HG03520 (cell line): ENCODE measurements around the gene PPP2R2D.

Experiments used
- ATAC-seq: cut with Tn5 transposase; IDR thresholded peaks from one replicate; pipeline ENCODE4 v1.9.1; 2021; ENCODE audit warnings: mild to moderate bottlenecking, moderate library complexity; ENCODE audit not compliant: unreplicated experiment

PPP2R2D gene

DNA sequence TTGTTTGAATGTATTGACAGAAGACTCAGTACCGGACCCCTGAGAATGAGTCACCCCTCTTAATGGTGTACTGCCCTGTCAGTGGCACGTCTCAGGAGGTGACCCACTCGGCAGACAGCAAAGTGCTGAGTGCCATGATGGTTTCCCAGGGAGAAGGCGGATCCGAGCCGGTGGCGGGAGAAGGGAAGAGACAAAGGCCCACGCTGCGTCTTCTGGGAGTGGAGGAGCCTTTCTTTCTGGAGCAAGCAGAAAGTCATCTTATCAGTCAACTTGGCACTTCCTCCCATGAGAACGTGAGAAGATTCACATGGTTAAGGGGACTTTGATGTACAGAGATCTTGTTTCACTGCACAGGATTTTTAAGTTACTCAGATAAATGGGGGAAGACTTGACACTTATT is 14.6 kb upstream of the PPP2R2D start:
- ATAC-seq: no peak

DNA sequence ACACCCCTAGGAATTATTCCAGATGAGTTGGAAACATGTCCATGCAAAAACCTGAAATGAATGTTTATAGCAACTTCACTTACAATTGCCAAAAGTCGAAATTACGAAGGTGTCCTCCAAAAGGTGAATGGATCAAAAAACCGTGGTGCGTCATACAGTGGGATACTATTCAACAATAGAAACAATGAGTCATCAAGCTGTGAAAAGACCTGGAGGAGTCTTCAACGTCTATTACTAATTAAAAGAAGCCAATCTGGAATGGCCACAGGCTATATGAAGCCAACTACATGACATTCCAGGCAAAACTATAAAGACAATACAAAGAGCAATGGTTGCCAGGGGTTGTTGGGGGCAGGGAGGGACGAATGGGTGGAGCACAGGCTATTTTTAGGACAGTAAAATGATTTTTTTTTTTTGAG is 12.6 kb upstream of the PPP2R2D start:
- ATAC-seq: no peak

DNA sequence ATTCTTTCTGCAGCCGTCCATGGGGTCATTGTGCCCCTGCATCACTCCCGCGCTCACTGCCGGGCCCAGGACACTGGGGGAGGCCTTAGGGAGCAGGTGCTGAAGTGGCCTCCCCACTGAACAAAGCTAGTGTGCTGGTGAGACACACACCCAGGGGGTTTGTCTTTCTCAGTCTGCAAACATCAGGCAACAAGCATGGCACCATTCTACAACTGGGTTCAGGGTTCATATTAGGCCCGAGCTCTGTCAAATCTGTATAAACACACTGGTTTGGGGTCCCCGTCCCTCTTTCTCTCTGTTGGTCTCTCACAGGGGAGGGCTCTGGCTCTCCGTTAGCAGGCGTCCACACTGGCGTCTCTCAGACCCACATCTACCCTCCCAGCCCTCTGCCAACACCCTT is 11.1 kb upstream of the PPP2R2D start:
- no peak for ATAC-seq

DNA sequence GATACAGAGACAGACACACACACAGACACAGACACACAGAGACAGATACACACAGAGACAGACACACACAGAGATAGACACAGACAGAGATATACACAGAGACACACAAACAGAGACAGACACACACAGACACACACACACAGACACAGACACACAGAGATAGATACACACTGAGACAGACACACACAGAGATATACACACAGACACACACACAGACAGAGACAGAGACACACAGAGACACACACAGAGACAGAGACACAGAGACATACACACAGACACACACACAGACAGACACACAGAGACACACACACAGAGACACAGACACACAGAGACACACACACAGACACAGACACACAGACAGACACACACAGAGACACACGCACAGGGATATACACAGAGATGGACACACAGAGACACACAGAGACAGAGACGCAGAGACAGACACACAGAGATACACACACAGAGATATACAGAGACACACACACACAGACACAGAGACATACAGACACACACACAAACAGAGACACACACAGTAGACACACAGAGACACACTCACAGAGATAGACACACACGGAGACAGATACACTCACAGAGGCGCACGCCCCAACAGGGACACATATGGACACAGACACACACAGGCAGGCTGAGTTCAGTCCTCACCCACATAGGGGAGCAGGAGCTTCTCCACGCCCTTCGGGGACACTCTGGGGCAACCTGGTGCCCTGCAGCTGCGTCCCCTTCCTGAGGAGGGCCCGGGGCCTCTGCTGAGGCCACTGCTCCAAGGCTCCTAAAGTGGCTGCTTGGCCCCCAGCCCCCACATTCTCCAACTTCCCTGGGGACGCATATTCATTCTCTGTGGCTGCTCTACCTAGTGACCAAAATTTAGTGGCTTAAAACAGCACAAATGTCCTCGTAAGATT is 10.3 kb upstream of the PPP2R2D start:
- no peak for ATAC-seq

DNA sequence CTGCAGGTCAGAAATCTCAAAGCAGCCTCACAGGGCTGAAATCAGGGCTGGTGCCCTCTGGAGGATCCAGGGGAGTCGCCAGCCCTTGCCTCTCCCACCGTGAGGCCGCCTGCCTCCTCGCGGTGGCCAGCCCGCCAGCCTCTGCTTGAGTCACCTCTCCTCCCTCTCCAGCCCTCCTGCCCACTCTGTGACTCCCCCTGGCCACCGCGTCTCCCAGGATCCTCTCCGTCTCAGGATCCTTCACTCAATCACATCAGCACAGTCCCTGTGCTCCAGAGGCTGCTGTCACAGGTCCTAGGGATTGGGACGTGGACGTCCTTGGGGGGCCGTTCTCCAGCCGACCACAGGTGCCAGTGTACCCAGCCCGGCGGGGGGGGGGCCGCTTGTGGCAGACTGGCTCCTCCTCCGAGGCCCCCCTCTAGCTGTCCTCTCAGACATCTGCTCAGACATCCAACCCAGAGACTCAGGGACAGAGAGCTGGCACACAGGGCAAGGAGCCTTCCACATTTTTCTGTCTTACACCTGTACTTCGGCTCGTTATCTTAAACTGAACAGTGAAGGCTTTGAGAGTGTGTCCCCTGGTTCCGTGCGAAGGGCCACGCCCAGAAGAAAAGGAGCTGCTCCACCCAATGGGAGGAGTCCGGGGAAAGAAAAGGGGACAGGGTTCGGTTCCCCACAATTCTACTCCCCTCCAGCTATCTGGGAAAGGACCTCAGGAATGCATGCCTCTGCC is 9.4 kb upstream of the PPP2R2D start:
- no peak for ATAC-seq

DNA sequence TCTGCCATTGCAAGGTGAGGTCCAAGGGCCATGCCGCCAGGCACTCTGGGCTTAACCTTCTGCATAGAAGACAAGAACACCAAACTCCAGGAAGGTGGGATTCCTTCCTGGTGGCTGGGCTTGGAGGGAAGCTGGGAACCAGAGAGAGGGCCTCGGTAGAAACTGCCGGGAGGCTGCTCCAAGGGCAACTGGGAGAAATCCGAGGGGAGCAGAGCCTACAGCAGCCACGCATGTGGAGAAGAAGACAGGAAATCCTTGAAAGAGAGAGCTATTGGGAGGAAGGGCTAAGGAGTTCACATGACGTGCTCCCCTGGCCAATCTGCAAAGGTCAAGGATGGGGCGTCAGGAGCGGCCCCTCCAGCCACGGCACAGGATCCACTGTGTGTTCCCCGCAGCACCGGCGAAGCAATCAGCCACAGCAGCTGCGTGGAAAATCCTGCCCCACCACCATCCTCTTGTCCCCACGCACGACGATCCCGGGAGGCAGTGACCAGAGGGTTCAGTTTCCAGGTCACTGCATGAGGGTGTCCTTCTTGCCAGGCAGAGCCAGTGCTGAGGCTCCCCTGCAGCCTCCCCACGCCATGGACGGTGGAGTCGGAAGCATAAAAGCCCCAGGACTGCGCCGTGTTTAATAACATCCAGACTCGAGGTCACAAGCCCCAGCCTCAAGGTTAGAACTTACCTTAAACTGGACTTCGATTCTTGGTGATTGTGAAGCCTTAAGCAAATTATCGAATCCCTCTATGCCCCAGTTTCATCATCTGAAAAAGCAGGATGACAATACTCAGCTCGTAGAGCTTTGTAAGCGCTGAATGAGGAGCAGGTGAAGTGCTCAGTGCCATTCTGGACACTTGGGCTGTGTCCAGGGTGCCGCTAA is 8.6 kb upstream of the PPP2R2D start:
- ATAC-seq: no peak

DNA sequence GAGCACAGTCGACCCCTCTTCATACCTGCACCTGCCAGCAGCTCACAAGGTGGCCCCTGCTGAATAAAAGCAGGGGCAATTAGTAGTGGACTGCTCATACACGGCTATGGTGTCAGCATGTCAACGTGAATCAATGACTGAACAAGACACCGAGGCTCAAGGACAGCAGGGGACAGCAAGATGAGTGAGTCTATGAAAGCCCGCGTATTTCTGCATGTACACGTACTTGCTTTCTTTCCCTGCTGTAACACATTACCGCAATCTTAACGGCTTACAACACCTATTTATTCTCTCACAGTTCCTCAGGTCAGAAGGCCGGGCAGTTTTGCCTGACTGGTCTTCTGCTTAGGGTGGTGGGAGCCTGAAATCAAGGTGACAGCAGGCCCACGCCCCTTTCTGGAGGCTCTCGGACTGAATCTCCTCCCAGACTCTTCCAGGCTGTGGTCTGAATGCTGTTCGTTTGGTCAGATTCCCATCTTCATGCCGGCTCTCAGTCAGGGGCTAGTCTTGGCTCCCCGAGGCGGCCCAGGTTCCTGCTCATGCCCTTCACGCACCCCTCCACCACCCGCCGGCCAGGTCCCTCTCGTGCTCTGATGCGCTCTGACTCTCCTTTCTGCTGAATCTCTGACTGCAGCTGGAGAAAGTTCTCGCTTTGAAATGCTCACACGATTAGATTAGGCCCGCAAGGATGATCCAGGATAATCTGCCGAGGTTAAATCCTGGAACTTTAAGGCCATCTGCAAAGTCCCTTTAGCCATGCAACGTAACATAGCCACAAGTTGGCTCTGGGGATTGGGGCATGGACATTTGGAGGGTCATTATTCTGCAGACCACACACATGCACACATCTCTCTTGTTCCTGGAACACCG is 7.8 kb upstream of the PPP2R2D start:
- no peak for ATAC-seq

DNA sequence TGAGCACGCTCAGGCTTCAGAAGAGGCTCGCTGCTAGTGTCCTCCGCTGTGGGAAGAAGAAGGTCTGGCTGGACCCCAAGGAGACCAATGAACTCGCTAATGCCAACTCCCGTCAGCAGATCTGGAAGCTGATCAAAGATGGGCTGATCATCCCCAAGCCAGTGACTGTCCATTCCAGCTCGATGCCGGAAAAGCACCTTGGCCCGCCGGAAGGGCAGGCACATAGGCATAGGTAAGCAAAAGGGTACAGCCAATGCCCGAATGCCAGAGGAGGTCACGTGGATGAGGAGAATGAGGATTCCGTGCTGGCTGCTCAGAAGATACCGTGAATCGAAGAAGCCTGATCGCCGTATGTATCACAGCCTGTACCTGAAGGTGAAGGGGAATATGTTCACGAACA is 5.7 kb upstream of the PPP2R2D start:
- no peak for ATAC-seq

DNA sequence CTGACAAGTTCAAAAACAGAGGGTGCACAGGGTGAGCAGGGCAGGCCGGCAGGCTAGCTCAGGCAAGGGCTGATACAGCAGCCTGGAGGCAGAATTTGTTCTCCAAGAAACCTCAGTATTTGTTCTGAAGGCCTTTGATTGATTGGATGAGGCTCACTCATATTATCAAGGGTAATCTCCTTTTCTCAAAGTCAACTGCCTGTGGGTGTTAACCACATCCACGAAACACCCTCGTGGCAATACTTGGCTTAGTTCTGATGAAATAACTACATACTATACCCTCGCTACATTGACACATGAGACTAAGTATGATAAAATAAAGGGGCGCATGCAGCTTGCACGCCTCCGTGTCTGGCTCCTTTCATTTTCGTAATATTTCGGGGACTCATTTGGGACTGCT is 4.4 kb upstream of the PPP2R2D start:
- no peak for ATAC-seq

DNA sequence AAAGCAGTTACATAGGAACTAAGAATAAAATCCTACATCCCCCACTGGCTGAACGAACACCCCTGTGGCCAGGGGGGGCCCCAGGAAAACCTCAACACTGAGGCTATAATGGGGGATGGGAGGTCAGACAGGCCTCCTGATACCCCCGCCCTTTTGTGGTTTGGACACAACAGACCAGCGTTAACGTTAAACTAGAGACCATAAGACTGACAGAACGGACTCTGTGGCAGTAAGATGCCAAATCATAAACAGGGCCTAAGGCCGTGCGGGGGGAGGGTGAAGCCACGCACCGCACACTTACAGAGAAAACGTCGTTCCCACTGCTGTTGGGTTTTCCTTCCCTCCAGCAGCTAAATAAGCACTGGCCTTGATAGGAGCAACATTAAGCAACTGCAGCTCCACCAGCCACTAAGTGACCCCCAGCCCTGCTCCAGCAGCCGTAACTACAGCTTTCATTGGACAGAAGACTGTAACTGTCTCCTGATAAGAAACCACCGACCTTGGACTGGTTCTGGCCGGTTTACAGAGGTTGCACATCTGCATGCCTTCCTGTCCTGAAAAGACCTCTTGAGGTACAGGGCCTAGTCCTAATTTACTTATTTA is 3.4 kb upstream of the PPP2R2D start:
- no peak for ATAC-seq

DNA sequence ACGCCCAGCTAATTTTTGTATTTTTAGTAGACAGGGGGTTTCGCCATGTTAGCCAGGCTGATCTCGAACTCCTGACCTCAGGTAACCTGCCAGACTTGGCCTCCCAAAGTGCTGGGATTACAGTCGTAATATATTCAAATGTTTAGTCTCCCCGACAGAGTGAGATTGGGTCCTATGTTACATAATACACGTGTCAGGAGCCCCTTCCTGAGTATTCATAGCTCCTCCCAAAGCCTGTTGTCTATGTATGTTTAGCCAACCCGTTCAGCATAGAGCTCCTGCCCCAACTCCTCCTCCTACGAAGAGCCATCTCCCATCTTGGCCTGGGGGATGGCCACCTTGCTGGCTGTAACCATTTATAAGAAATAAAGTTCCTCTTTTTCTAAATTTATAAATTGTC is 2.7 kb upstream of the PPP2R2D start:
- ATAC-seq: no peak

DNA sequence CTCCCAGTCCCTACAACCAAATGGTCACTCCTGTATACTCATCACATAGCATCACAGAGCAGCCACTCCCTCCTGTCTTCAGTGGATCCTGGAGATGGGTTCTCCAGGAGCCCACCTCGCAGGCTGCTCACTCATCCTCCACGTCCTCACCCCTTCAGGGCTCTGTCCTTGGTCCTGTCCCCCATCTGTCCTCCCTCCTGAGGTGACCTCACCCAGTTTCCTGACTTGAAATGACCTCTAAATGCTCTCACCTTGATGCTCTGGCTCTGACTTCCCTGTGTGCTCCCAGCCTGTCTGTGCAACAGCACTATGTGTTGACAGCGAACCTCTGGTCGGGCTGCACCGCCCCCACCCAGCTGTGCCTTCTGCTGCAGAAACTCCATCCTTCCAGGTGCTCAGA is 2.1 kb upstream of the PPP2R2D start:
- no peak for ATAC-seq

DNA sequence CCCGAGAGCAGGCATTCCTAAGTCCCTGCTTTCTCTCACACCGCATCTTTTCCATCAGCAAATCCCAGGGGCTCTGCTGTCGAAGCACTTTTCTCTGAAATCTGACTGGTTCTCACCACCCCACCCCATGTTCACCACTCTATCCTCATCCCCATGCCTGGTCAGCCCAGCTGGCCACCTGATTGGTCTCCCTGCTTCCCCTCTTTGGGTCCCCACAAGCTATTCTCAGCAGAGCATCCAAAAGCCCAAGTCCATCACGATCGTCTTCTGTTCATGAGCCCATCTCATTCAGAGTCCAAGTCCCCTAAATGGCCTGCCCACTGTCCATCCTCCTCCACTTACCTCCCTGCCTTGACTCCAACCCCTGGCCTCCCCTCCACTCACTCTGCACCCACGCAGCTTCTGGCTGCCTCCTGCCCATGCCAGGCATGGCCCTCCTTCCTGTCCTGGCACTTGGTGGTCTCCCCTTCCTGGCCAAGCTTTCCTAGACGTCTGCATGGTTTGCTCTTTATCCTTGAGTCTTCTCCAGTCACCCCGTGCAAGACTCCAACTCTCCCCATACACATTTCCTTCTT is 1.6 kb upstream of the PPP2R2D start:
- no peak for ATAC-seq

DNA sequence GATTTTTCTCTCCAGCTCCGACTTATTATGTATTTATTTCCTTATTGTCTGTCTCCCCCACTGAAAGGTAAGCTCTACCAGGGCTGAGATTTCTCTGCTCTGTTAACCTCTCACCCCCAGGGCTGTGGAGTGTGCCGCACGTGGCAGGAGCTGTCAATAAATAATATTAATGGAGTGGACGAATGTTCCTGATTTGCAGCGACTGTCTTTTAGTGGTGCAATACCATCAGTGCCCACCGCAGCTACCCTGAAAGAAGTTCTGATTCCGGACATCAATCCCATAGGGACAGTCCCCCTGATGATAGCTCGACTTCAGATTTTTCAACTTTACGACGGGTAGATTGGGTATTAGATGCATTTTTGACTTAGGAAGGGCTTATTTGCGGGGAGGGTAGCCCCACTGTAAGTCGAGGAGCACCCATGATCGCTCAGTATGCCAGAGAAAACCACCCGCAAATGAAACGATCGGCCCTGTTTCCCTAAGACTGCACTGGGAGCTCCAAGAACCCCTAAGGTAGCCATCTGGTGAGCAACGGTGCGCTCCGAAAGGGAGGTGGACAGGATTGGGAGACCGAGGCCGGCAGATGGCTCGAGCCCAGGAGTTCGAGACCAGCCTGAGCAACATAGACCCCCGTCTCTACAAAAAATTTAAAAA is 986 bp upstream of the PPP2R2D start:
- no peak for ATAC-seq

DNA sequence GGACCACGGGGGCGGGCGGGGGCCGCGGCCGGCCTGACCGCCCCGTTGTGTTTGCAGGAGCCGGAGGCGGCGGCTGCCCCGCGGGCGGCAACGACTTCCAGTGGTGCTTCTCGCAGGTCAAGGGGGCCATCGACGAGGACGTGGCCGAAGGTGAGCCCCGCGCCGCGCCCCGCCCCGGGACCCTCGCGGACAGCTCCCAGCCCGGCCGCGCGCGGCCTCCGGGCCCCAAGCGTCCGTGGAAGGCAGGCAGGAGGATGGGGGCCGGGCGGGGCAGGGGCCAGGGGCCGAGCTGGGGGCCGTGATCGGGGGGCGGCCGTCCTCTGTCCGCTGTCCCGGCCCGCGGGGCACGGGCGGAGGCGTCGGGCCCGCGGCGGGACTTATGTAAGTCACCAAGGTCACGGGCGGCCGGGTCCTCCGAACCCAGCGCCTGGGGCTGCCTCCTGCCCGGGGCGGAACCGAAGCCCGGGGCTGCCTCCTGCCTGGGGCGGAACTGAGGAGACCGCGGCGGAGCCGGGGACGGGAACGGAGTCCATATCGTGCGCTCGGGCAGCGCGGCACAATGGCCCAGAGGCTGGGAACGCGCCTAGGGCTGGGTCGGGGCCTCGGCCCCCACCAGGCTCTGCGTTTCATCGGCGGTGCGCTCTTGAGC is 497 bp downstream of the PPP2R2D start:
- ATAC-seq: peak; percentile 17

DNA sequence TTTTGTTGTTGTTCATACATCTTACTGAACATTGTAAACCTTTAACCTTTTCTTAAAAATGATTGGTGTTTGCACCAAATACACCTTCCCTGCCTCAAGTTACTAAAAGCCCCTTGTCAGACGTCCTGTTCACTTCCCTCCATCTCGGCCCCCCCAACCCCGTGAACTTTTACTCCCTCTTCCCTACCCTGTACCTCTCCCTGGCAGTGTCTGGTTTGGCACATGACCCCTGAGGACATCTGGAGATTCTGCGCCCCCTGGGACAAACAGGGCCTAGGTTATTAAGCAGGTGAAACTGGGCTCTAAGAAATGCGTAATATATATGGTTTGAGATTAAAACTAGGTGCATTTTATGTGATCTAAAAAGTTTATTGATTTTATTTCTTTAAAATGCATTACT is 1.4 kb downstream of the PPP2R2D start:
- ATAC-seq: no peak

DNA sequence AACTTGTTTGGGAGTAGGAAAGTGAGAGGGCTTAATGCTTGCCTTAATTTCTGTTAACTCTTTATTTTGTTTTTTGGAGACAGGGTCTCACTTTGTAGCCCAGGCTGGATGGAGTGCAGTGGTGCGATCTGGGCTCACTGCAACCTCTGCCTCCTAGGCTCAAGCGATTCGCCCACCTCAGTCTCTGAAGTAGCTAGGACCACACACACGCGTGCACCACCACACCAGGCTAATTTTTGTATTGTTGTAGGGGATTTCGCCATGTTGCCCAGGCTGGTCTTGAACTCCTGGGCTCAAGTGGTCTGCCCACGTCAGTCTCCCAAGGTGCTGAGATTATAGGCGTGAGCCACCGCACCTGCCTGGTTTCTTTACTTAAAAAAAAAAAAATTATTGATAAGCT is 1.9 kb downstream of the PPP2R2D start:
- no peak for ATAC-seq

DNA sequence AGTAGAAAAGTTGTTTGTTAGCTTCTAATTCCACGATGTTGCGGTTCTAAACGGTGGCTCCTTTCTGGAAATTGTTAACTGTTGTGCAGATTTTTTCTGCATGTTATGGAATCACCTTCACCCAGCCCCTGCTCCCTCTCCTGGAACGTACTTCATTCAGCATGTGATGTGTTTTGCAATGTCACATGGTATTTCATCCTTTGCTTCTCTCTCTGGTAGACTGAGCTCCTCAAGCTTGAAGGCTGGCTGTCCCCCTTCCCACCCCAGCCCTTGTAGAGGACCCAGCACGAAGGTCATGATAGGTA is 4.4 kb downstream of the PPP2R2D start:
- no peak for ATAC-seq
